Right lung (tissue), 5 donors: ENCODE data around the gene NFYB. TPM values are rescaled to one million over a fixed set of nuclear protein-coding genes. Genes with fewer than 3 reads are reported as not detected.
"Not testable (repeated sequence)": the region's sequence is repeated elsewhere in the genome, so short reads cannot be mapped to it uniquely, and the experiment has no call there.

Experiments used
- DNase-seq, 2 donors: peaks; one replicate each; pipeline ENCODE4 v3.0.0-alpha.2; 2013
- polyA plus RNA-seq, 5 donors: library from polyadenylated mRNA; unstranded; fragments of 120-200 nt; gene quantifications; one replicate each; pipeline versions ENCODE4 v1.2.1 to v1.2.3, GENCODE V29; 2013; ENCODE audit warnings: inconsistent platforms in 1 of 5, low replicate concordance in 1 of 5; ENCODE audit not compliant: insufficient read length in 5 of 5, insufficient read depth in 1 of 5

NFYB gene
- polyA plus RNA-seq, 5 donors: 60.8 to 111 (median 90.8) TPM

DNA sequence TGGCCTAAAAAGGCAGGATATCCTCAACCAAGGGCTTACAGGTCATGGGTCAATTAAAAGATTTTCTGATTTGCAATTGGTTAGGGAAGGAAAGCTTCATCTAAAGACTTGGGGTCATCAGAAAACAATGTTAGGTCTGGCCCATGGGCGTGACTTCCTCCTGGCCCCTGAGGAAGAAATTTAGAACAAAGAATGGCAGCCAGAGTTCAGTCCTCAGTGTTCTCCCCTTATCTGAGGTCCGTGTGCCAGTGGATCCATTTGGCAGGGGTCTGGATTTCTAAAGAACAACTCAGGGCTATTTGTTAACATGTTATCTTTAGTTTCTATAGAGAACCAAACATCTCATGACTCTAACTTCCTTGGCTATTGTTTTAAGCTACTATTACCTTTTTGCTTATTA, 27.8 kb upstream of the NFYB start:
- no peak for DNase-seq

DNA sequence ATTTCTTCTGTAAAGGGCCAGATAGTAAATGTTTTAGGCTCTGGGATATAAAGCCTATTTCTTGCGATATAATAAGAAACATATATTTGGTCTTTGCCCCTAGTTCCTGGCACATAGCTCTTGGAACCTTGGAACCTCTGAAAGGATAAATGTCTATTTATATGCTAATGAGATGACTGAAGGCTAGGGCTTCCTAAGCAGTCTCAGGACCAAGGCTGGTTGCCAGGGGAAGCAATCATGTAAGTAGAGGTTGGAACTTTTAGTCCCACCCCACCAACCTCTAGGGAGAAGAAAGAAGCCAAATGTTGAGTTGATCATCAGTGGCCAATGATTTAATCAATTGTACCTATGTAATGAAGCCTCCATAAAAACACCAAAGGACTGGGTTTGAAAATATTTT, 26.6 kb upstream of the NFYB start:
- no peak for DNase-seq

GRCh38 chr12:104163631-104164030, 25.6 kb upstream of the NFYB start:
- no peak for DNase-seq

DNA sequence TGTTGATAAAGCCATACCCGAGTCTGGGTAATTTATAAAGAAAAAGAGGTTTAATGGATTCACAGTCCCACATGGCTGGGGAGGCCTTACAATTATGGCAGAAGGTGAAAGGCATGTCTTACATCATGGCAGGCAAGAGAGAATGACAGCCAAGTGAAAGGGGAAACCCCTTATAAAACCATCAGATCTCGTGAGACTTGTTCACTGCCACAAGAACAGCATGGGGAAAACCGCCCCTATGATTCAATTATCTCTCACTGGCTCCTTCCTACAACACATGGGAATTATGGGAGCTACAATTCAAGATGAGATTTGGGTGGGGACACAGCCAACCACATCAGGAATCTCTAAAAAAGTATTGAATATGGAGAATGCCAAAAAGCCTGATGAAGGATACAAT, 25.0 kb upstream of the NFYB start:
- not testable (repeated sequence) for DNase-seq

- no peak for DNase-seq
These were observed 17.9 kb upstream of the NFYB start for GRCh38 chr12:104155711-104156555.

DNA sequence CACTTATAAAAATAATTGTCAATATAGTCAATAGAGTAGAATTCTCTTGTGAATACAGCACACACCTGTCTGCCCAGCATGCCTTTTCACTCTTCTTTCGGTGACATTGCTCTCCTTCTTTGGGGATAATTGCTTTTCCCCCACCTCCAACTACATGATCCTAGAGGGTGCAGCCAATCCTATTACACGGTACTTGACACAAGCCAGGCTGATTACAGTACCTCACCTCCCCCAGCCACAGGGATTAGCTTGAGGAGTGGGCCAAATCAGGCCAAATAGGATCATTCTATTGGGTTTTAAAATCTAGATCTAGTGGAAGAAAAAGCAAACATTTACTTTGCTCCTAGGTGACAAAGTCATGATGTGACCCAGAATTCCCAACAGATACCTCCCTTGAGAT, 16.8 kb upstream of the NFYB start:
- DNase-seq: no peak

GRCh38 chr12:104154286-104154685, 16.3 kb upstream of the NFYB start:
- DNase-seq: no peak

GRCh38 chr12:104152685-104153241, 14.8 kb upstream of the NFYB start:
- no peak for DNase-seq

- no peak for DNase-seq
These were observed 12.4 kb upstream of the NFYB start for GRCh38 chr12:104150416-104150815.

DNA sequence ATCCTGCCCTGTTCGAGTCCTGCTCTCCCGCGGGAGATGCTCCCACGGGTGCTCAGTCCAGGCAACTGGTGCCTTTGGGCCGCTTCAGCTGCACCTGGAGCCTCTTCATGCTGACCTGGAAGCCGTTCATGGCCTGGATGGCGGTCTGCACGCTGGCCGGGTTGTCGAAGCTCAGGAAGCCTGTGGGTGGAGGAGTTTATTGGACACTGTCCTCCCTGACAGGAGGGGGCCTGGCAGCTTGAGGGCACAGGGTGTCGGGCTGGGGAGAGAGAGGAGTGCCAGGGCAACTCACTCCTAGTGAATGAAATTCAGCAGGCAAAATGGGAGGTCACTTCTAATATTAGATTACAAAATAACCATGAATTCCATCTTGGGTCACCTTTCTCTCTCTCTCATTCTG, 9.3 kb upstream of the NFYB start:
- DNase-seq: no peak

GRCh38 chr12:104143918-104144317, 5.9 kb upstream of the NFYB start:
- DNase-seq: no peak

DNA sequence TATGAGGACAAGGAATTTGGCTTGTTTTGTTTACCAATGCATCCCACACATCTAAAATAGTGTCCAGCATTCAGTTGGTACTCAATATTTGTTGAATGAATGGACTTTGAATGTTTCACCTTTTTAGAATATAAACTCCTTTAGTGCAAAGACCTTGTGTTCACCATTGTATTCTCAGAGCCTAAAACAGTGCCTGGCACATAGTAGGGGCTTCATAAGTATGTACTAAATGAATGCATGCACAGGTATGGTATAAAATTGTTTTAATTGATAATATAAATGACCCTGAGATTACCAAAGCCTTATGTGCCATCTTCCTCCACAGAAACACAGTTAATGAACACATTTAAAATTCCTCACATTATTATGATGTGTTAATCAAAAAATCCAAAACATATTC, 5.0 kb upstream of the NFYB start:
- no peak for DNase-seq

- DNase-seq: no peak
These were observed 4.5 kb upstream of the NFYB start for GRCh38 chr12:104142543-104142942.

- no peak for DNase-seq
These were observed 765 bp upstream of the NFYB start for GRCh38 chr12:104138797-104139152.

GRCh38 chr12:104137001-104137901, 759 bp downstream of the NFYB start:
- peak; percentile 27 to 34 for DNase-seq

DNA sequence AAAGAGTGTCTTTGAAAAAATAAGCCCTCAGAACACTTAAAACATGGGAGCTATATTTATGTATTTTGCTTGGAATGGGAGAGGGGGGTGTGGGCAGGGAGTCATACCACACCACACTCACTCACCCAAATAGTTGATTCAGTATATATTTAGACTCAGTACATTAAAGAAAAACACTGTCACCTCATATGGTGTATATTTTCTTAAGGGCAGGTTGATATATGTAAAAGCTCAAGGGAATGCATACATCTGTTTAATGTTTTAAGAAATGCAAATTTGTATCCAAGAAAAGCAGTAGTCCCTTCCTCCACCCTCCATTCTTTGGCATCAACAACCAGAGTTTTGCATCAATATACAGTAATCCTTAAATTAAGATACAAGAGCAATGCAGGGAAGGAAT, 1.4 kb downstream of the NFYB start:
- DNase-seq: peak; percentile 7 to 8

- no peak for DNase-seq
These were observed 3.1 kb downstream of the NFYB start for GRCh38 chr12:104134882-104135281.

GRCh38 chr12:104133866-104134265, 4.1 kb downstream of the NFYB start:
- no peak for DNase-seq

DNA sequence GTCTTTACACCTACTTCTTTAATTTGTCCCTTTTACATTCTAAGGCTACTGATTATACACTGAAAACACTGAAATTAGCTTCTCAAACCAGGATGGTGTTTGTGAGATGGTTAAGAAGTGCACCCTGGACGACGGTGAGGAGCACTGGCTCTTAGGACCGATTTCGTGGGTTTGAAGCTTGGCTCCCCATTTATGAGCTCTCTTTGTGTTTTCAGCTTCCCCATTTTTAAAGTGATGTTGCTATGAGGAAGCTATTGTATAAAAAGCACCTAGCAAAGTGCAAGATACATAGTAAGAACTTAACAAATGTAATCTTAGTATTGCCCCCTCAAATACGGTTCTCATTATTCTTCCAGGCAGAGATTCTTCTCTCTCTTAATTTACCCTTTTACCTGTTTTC, 4.7 kb downstream of the NFYB start:
- no peak for DNase-seq

- DNase-seq: no peak
These were observed 5.6 kb downstream of the NFYB start for GRCh38 chr12:104132351-104132956.

- no peak for DNase-seq
These were observed 6.4 kb downstream of the NFYB start for GRCh38 chr12:104131609-104132008.

- DNase-seq: no peak
These were observed 7.2 kb downstream of the NFYB start for GRCh38 chr12:104130760-104131159.
